SKM-1 treated with dmso at 0.1 percent for 144 hours (cell line): ENCODE measurements around the gene LRRTM1.

Experiments used
- DNase-seq: peaks from one replicate; lab custom pipeline; 2025; ENCODE audit not compliant: unreplicated experiment; lab: John Stamatoyannopoulos, UW

Gene LRRTM1

GRCh38 chr2:80303909-80304837, at the start of gene LRRTM1:
Gene LRRTM1 (minus strand): TSS chr2:80304752. CDS start chr2:80303819, 933 bp downstream.
- no peak for DNase-seq

- DNase-seq, result no peak
Measured at GRCh38 chr2:80351231-80351630, 46.7 kb upstream of the LRRTM1 start.

- DNase-seq, result no peak
Measured at GRCh38 chr2:80348953-80349352, 44.4 kb upstream of the LRRTM1 start.

GRCh38 chr2:80348078-80348477, 43.5 kb upstream of the LRRTM1 start:
- no peak for DNase-seq

- DNase-seq, result no peak
Measured at GRCh38 chr2:80340022-80340421, 35.5 kb upstream of the LRRTM1 start.

GRCh38 chr2:80338794-80339193, 34.2 kb upstream of the LRRTM1 start:
- no peak for DNase-seq

GRCh38 chr2:80335411-80335810, 30.9 kb upstream of the LRRTM1 start:
- DNase-seq, result no peak

- DNase-seq, result no peak
Measured at GRCh38 chr2:80333886-80334285, 29.3 kb upstream of the LRRTM1 start.

GRCh38 chr2:80330527-80331450, 26.2 kb upstream of the LRRTM1 start:
- DNase-seq, result no peak

- DNase-seq, result no peak
Measured at GRCh38 chr2:80329491-80329890, 24.9 kb upstream of the LRRTM1 start.

GRCh38 chr2:80328159-80328571, 23.6 kb upstream of the LRRTM1 start:
- no peak for DNase-seq

- DNase-seq, result no peak
Measured at GRCh38 chr2:80326861-80327260, 22.3 kb upstream of the LRRTM1 start.

GRCh38 chr2:80326214-80326613, 21.7 kb upstream of the LRRTM1 start:
- DNase-seq, result peak; percentile 15

GRCh38 chr2:80324525-80324924, 20.0 kb upstream of the LRRTM1 start:
- no peak for DNase-seq

- no peak for DNase-seq
Measured at GRCh38 chr2:80323610-80324009, 19.1 kb upstream of the LRRTM1 start.

- DNase-seq, result no peak
Measured at GRCh38 chr2:80322958-80323357, 18.4 kb upstream of the LRRTM1 start.

GRCh38 chr2:80322311-80322920, 17.9 kb upstream of the LRRTM1 start:
- no peak for DNase-seq

GRCh38 chr2:80312282-80312839, 7.8 kb upstream of the LRRTM1 start:
- DNase-seq, result no peak

GRCh38 chr2:80311304-80311703, 6.8 kb upstream of the LRRTM1 start:
- no peak for DNase-seq

- no peak for DNase-seq
Measured at GRCh38 chr2:80303006-80303908, 1.3 kb downstream of the LRRTM1 start.
